GM12801 (cell line): ENCODE results near the gene KCNK13.

ENCODE experiments used
- TF ChIP-seq, protein P1 (sequence below): IDR thresholded peaks from one replicate; pipeline ENCODE4 v1.5.1; 2011; ENCODE audit warnings: control low read depth; ENCODE audit not compliant: insufficient read length; ENCODE audit errors: extremely low read depth

Gene KCNK13

DNA sequence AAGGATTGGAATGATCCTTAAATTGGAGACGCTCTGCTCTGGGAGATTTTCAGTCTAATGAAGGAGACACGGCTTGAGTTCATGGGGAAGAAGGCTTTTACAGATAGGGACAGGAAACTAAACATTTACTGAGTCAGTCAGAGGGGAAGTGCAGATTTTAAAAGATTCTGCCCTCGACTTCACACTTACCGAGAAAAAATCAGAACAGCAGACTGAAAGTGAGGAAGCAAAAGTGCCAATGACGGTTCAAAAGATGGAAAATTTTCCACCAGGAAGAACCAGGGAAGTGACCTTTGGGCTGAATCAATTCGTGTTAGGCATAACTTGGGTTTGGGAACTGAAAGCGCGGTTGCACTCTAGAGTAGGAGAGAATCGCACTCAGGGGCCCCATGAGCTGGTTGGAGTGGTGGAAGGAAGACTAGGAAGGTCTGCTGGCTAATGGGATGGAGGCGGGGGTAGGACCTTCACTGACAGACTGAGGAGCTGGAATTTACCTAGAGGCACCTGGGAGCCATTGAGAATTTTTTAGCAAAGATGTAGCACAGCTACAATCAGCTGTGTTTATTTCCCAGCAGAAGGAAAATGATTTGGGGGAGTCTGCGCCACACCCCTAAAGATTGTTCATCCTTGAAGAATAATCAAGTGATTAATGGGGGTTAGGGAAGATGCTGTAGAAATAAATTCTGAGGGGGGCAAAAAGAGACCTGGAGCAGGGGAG is 1.2 kb downstream of the KCNK13 start:
- TF ChIP-seq, protein P1, sequence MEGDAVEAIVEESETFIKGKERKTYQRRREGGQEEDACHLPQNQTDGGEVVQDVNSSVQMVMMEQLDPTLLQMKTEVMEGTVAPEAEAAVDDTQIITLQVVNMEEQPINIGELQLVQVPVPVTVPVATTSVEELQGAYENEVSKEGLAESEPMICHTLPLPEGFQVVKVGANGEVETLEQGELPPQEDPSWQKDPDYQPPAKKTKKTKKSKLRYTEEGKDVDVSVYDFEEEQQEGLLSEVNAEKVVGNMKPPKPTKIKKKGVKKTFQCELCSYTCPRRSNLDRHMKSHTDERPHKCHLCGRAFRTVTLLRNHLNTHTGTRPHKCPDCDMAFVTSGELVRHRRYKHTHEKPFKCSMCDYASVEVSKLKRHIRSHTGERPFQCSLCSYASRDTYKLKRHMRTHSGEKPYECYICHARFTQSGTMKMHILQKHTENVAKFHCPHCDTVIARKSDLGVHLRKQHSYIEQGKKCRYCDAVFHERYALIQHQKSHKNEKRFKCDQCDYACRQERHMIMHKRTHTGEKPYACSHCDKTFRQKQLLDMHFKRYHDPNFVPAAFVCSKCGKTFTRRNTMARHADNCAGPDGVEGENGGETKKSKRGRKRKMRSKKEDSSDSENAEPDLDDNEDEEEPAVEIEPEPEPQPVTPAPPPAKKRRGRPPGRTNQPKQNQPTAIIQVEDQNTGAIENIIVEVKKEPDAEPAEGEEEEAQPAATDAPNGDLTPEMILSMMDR: no peak

- TF ChIP-seq, protein P1: no peak
Measured at GRCh38 chr14:90072350-90072749, 10.6 kb downstream of the KCNK13 start.

DNA sequence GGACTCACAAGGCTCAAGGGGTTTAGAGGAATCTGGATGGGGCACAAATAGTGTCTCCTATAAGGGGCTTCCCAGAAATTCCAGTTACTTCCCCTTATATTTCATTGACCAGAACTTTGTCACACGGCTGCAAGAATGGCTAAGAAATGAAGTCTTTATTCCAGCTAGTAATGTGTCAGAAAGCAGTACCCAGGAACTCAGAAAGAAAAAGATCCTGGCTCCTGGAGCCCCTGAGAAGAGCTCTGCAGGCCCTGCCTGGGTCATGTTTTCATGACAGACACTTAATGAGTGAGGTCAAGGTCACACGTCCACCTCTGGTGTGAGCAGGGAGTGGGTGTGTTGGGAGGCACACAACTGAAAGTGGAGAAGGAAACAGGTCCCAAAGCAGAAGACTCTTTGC is 17.8 kb downstream of the KCNK13 start:
- TF ChIP-seq, protein P1: no peak

GRCh38 chr14:90087433-90087832 is 25.6 kb downstream of the KCNK13 start:
- TF ChIP-seq, protein P1: no peak

GRCh38 chr14:90088176-90088575 is 26.4 kb downstream of the KCNK13 start:
- TF ChIP-seq, protein P1: no peak

DNA sequence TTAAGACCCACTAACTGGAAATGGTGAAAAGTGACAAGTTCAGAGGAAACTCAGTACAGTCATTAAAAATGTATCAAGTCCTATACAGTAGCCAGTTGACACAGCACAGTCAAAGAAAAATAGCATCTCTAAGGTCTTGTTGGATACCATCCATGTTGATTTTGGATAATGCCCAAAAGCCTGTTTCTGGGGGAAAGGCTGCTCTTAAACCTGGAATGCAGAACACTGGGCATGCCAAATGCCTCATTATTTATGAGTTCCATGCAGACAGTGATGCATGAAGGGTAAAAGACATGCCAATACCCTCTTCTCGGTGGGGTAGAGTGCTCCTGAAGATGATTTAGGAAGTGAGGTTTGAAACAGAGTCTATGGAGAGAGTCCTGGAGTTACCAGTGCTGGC is 29.6 kb downstream of the KCNK13 start:
- TF ChIP-seq, protein P1: no peak

GRCh38 chr14:90093942-90094595 is 32.3 kb downstream of the KCNK13 start:
- TF ChIP-seq, protein P1: no peak
